ENCODE measurements around the gene STAM2.
"Not testable (repeated sequence)": the region's sequence is repeated elsewhere in the genome, so short reads cannot be mapped to it uniquely, and the experiment has no call there.

The STAM2 gene

DNA sequence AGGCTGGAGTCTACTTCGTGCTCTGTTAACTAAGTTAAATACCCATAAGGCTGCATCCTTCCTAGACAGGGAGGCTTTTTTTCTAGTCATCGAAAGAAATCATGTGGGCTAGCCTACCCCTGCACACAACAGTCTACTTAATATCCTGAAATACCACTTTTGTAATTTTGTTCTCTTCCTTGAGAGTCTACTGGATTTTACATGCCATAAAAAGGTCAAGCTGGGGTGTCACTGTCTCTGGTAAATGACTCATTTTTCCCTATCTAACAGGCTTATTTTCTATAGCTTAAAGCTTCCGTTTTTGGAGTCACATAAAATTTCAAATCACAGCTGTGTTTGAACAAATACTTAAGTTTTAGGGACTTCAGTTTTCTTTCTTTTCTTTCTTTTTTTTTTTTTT lies 10.7 kb upstream of the STAM2 start:
- no peaks in the 10 kb centered on the region for H3K9me3 ChIP-seq
- no peaks in the 10 kb centered on the region for H3K36me3 ChIP-seq
- TF ChIP-seq CTCF (IDR thresholded peaks at IDR 0.05; ENCODE audit: low read depth, low read length) = no peak
- H3K4me1 ChIP-seq = no peaks in the 10 kb centered on the region
- H3K4me3 ChIP-seq (ENCODE audit: low read depth, low read length) = no peak overlapping the region
- no peaks in the 10 kb centered on the region for H3K27me3 ChIP-seq
- no peak for DNase-seq

GRCh38 chr2:152183401-152184073 lies 8.0 kb upstream of the STAM2 start:
- Histone ChIP-seq H3K36me3 (no peaks in the 10 kb centered on the region), H3K27me3 (no peaks in the 10 kb centered on the region), H3K9me3 (no peaks in the 10 kb centered on the region), H3K4me1 (no peaks in the 10 kb centered on the region), H3K4me3 (ENCODE audit: low read depth, low read length) (no peak overlapping the region)
- no peak for TF ChIP-seq CTCF (IDR thresholded peaks at IDR 0.05; ENCODE audit: low read depth, low read length)
- no peak for DNase-seq

- H3K4me1 ChIP-seq; DNase-seq; H3K4me3 ChIP-seq (ENCODE audit: low read depth, low read length); H3K27me3 ChIP-seq; H3K9me3 ChIP-seq; H3K36me3 ChIP-seq: not testable (repeated sequence)
These were observed 2.1 kb upstream of the STAM2 start for GRCh38 chr2:152177667-152178066.

GRCh38 chr2:152176113-152176714 lies 651 bp upstream of the STAM2 start:
- Histone ChIP-seq H3K4me1 (no peaks in the 10 kb centered on the region), H3K27me3 (no peaks in the 10 kb centered on the region), H3K4me3 (ENCODE audit: low read depth, low read length) (peak overlapping the region; percentile 78), H3K36me3 (no peaks in the 10 kb centered on the region), H3K9me3 (no peaks in the 10 kb centered on the region)
- TF ChIP-seq CTCF (IDR thresholded peaks at IDR 0.05; ENCODE audit: low read depth, low read length) = no peak
- no peak for DNase-seq

- DNase-seq = no peak
- Histone ChIP-seq H3K4me1 (no peaks in the 10 kb centered on the region), H3K4me3 (ENCODE audit: low read depth, low read length) (peak overlapping the region; percentile 78), H3K36me3 (no peaks in the 10 kb centered on the region), H3K27me3 (no peaks in the 10 kb centered on the region), H3K9me3 (no peaks in the 10 kb centered on the region)
- TF ChIP-seq CTCF (IDR thresholded peaks at IDR 0.05; ENCODE audit: low read depth, low read length) = no peak
These were observed 573 bp downstream of the STAM2 start for GRCh38 chr2:152175012-152175367.

DNA sequence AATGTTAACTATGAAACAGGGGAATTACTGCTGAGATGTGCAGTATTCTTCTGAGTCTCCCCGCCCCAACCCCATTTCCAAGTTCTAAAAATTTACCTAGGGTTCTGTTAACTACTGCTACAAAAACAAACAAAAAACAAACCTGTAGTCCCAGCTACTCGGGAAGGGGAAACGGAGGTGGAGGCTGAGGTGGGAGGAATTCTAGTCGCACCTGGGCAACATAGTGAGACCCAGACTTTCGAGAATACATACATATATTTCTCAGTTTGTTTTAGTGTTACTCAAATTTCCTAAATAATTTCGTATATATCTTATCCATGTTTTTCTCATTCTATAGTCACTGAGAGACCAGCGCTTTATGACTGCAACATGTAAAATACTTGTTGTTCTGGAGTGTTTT lies 989 bp downstream of the STAM2 start:
- H3K9me3 ChIP-seq = no peaks in the 10 kb centered on the region
- H3K4me3 ChIP-seq (ENCODE audit: low read depth, low read length) = peak overlapping the region; percentile 78
- TF ChIP-seq CTCF (IDR thresholded peaks at IDR 0.05; ENCODE audit: low read depth, low read length) = no peak
- H3K4me1 ChIP-seq = no peaks in the 10 kb centered on the region
- H3K27me3 ChIP-seq = no peaks in the 10 kb centered on the region
- H3K36me3 ChIP-seq = no peaks in the 10 kb centered on the region
- DNase-seq = no peak
